A549 (cell line): Measurements from ENCODE around the gene SV2C. TPM values are rescaled to one million over a fixed set of nuclear protein-coding genes. Genes with fewer than 3 reads are reported as not detected.

ENCODE experiments used
- ATAC-seq, 2 experiments: fragments of 200-7000 bp in 1 of 2; fragments of >200 bp in 1 of 2; cut with Nextera tagmentation in 1 of 2; cut with Tn5 transposase in 1 of 2; 3 replicates each; pipeline versions ENCODE4 v1.8.0 to v1.9.1; 2018 to 2020; ENCODE audit warnings: mild to moderate bottlenecking in 1 of 2, moderate library complexity in 1 of 2
- CTCF ChIA-PET: fragments of 300-600 bp; sonication (Branson Sonifier 250); formaldehyde crosslinking; extraction: SDS; loops from one replicate; lab custom pipeline; 2021; ENCODE audit warnings: antibody characterized with exemption, inconsistent platforms; lab: Yijun Ruan, JAX
- POLR2A ChIA-PET: fragments of 350-600 bp; formaldehyde crosslinking; extraction: SDS; loops from one replicate; lab custom pipeline; 2021; ENCODE audit warnings: antibody characterized with exemption, inconsistent platforms; lab: Yijun Ruan, JAX
- DNase-seq, 2 experiments: peaks; one replicate each; pipeline versions ENCODE4 v3.0.0 to v3.0.0-alpha.2; 2011 to 2016; ENCODE audit warnings: low read depth in 1 of 2, low spot score in 1 of 2
- FAIRE-seq: peaks from 2 replicates; lab custom pipeline; 2011; peaks lifted over from hg19 to GRCh38; lab: Jason Lieb, UNC
- H3K27ac ChIP-seq, 2 experiments: fragments of >200 bp; sonication (Bioruptor Twin); formaldehyde crosslinking; 3 replicates each; pipeline ENCODE4 v1.5.1; 2016 to 2017
- H3K4me1 ChIP-seq: fragments of >200 bp; sonication (Bioruptor Twin); formaldehyde crosslinking; 3 replicates; pipeline ENCODE4 v1.6.1; 2016
- H3K4me2 ChIP-seq: fragments of >200 bp; sonication (Bioruptor Twin); formaldehyde crosslinking; 3 replicates; pipeline ENCODE4 v1.6.1; 2016
- H3K4me3 ChIP-seq: fragments of >200 bp; sonication (Bioruptor Twin); formaldehyde crosslinking; 3 replicates; pipeline ENCODE4 v1.5.1; 2016
- H3K9me3 ChIP-seq: fragments of >200 bp; sonication (Bioruptor Twin); formaldehyde crosslinking; 3 replicates; pipeline ENCODE4 v1.6.1; 2016
- BHLHE40 ChIP-seq: IDR thresholded peaks from 2 replicates; pipeline ENCODE4 v1.6.1; 2012; ENCODE audit warnings: low read depth, low read length, inconsistent platforms
- CBX8 ChIP-seq: fragments of 200-600 bp; sonication (generic); IDR thresholded peaks from 2 replicates; pipeline ENCODE4 v1.6.1; 2016
- CEBPB ChIP-seq, 2 experiments: fragments of >200 bp in 1 of 2; sonication (Bioruptor Twin) in 1 of 2; formaldehyde crosslinking in 1 of 2; IDR thresholded peaks; 2 replicates each; pipeline ENCODE4 v1.6.1; 2012 to 2016
- CHD4 ChIP-seq: fragments of 200-600 bp; sonication (generic); IDR thresholded peaks from 2 replicates; pipeline ENCODE4 v1.6.1; 2016; ENCODE audit warnings: antibody characterized with exemption, mild to moderate bottlenecking, borderline replicate concordance
- EHF ChIP-seq: fragments of 250-450 bp; sonication (Bioruptor Pico); IDR thresholded peaks from 2 replicates; pipeline ENCODE4 v1.5.0; 2020; ENCODE audit warnings: mild to moderate bottlenecking
- EP300 ChIP-seq, 2 experiments: fragments of >200 bp; sonication (Bioruptor Twin); formaldehyde crosslinking; IDR thresholded peaks; 2 replicates in 1 of 2; 3 replicates in 1 of 2; pipeline ENCODE4 v1.6.1; 2016 to 2017
- ESRRA ChIP-seq: fragments of 150-350 bp; IDR thresholded peaks from 2 replicates; pipeline ENCODE4 v1.6.1; 2014; ENCODE audit warnings: mild to moderate bottlenecking, low read length, borderline replicate concordance
- FOXS1 ChIP-seq: fragments of 250-450 bp; sonication (Bioruptor Pico); IDR thresholded peaks from 2 replicates; pipeline ENCODE4 v1.5.0; 2020; ENCODE audit warnings: mild to moderate bottlenecking, moderate library complexity
- GATA3 ChIP-seq: IDR thresholded peaks from 2 replicates; pipeline ENCODE4 v1.6.1; 2012; ENCODE audit warnings: borderline replicate concordance
- HES2 ChIP-seq: fragments of >200 bp; sonication (Bioruptor Twin); formaldehyde crosslinking; IDR thresholded peaks from 2 replicates; pipeline ENCODE4 v1.6.1; 2016
- HMGXB4 ChIP-seq: fragments of 250-450 bp; sonication (Bioruptor Pico); IDR thresholded peaks from 2 replicates; pipeline ENCODE4 v1.5.0; 2021; ENCODE audit warnings: mild to moderate bottlenecking, moderate library complexity, borderline replicate concordance
- HOXB5 ChIP-seq: fragments of 250-450 bp; sonication (Bioruptor Pico); IDR thresholded peaks from 2 replicates; pipeline ENCODE4 v1.5.0; 2020; ENCODE audit warnings: mild to moderate bottlenecking, moderate library complexity
- MAFK ChIP-seq: fragments of 450-650 bp; IDR thresholded peaks from 2 replicates; pipeline ENCODE4 v1.6.1; 2014; ENCODE audit not compliant: partially characterized antibody
- MAX ChIP-seq: IDR thresholded peaks from 2 replicates; pipeline ENCODE4 v1.6.1; 2012
- MYC ChIP-seq: IDR thresholded peaks from 2 replicates; pipeline ENCODE4 v1.6.1; 2012; ENCODE audit warnings: mild to moderate bottlenecking, inconsistent platforms, low read length, improper control_type of control experiment, borderline replicate concordance
- POLR2AphosphoS2 ChIP-seq: conservative IDR thresholded peaks from 2 replicates; pipeline ENCODE4 v1.6.1; 2012; ENCODE audit warnings: low read length, improper control_type of control experiment, inconsistent platforms
- RAD21 ChIP-seq, 2 experiments: fragments of >200 bp in 1 of 2; sonication (Bioruptor Twin) in 1 of 2; formaldehyde crosslinking in 1 of 2; IDR thresholded peaks in 1 of 2; conservative IDR thresholded peaks in 1 of 2; 2 replicates in 1 of 2; 3 replicates in 1 of 2; pipeline ENCODE4 v1.6.1; 2012 to 2018; ENCODE audit warnings: inconsistent platforms in 1 of 2
- RARB ChIP-seq: fragments of 250-450 bp; sonication (Bioruptor Pico); IDR thresholded peaks from 2 replicates; pipeline ENCODE4 v1.8.0; 2021; ENCODE audit warnings: mild to moderate bottlenecking, moderate library complexity
- RFX5 ChIP-seq: fragments of 450-650 bp; IDR thresholded peaks from 2 replicates; pipeline ENCODE4 v1.7.1; 2014; ENCODE audit warnings: antibody characterized with exemption, mild to moderate bottlenecking, moderate library complexity
- RNF2 ChIP-seq: fragments of 200-600 bp; sonication (generic); IDR thresholded peaks from 2 replicates; pipeline ENCODE4 v1.6.1; 2016; ENCODE audit warnings: low read depth, mild to moderate bottlenecking, antibody characterized with exemption, moderate library complexity, borderline replicate concordance
- TFCP2L1 ChIP-seq: fragments of 250-450 bp; sonication (Bioruptor Pico); IDR thresholded peaks from 2 replicates; pipeline ENCODE4 v1.5.0; 2021; ENCODE audit warnings: mild to moderate bottlenecking
- TP53 ChIP-seq: fragments of 250-450 bp; sonication (Bioruptor Pico); IDR thresholded peaks from 2 replicates; pipeline ENCODE4 v1.5.0; 2021; ENCODE audit warnings: mild to moderate bottlenecking, moderate library complexity
- ZFP36 ChIP-seq: fragments of 450-650 bp; IDR thresholded peaks from 2 replicates; pipeline ENCODE4 v1.6.1; 2014; ENCODE audit warnings: borderline replicate concordance; ENCODE audit not compliant: partially characterized antibody
- ZNF302 ChIP-seq: fragments of 250-450 bp; sonication (Bioruptor Pico); IDR thresholded peaks from 2 replicates; pipeline ENCODE4 v1.9.0; 2021; ENCODE audit warnings: inconsistent platforms, mild to moderate bottlenecking, moderate library complexity
- ZSCAN20 ChIP-seq: fragments of 250-450 bp; sonication (Bioruptor Pico); IDR thresholded peaks from 2 replicates; pipeline ENCODE4 v1.8.0; 2022; ENCODE audit warnings: mild to moderate bottlenecking, moderate library complexity
- WGBS: methylation state at CpG from one replicate; pipeline ENCODE4 v1.1.6; 2017; ENCODE audit errors: missing lambda C conversion rate; 5-methylcytosine and 5-hydroxymethylcytosine counted together
- polyA plus RNA-seq, 4 experiments: library from polyadenylated mRNA; depleted of rRNA in 3 of 4; stranded (reverse); fragments of >200 nt; fragmentation: RNase III in 1 of 4; extraction: RNeasy Plus Mini Kit Qiagen cat#74134 plus additional on column Dnase treatment in 1 of 4; gene quantifications; 2 replicates in 3 of 4; 3 replicates in 1 of 4; pipeline ENCODE4 v1.2.3, GENCODE V29; 2011 to 2017
- TF ChIP-seq, protein P1 (sequence below): fragments of 450-650 bp; IDR thresholded peaks from 2 replicates; pipeline ENCODE4 v1.6.1; 2014; ENCODE audit warnings: antibody characterized with exemption

The SV2C gene
- polyA plus RNA-seq, 2 of the 4 experiments (the other 2 are of a cell fraction) = not detected

DNA sequence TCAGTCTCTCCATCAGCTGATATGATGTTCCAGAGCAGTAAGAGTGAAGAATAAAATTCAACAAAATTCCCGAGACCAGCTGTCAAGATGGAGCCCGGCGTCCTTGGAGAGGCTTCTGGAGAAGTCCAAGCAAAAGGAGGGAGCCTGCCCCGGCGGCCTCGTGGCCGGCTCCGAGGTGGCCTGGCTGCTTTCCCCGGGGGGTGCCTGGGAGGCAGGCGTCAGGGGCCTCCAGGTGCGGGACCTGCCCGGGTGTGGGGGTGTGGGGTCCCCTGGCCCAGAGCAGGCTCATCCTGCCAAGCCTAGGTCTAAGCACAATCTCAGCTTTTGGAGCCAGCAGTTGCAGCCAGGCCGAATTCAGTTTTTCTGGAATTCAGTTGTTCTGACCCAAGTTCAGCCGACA, 197.3 kb downstream of the SV2C start (continued):
- TF ChIP-seq HMGXB4 = no peak
- TF ChIP-seq MAX = no peak
- TF ChIP-seq HES2 = no peak

DNA sequence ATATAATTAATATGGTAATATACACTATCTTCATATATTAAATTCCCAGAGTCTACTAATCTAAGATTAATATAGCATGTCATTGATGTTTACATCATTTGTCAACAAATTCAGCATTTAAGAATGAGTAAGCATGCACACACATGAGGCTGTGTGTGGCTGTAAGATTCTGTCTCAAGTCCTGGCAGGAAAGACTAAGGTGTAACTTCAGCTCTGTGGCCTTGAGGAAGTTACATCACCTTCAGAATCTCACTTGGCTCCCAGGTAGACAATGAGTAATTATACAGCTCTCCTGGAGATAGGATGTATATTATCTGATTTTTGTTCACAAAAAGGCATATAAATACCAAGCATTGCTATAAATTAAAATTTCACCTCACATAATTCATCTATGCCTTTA, 200.5 kb downstream of the SV2C start:
- ChIA-PET POLR2A (no interaction called here), CTCF (interaction anchor here (1.0 kb wide), 1 partner anchor 109 kb away, joined by 3 read pairs; no protein-coding TSS in a partner anchor)
- Histone ChIP-seq H3K4me2 (no peak overlapping the region), H3K27ac (no peak overlapping the region), H3K4me1 (no peaks in the 10 kb centered on the region), H3K9me3 (no peaks in the 10 kb centered on the region), H3K4me3 (no peak overlapping the region)
- no peak for TF ChIP-seq TP53 (CRISPR knock-in tag)
- no peak for TF ChIP-seq GATA3
- no peak for TF ChIP-seq RAD21 (conservative IDR thresholded peaks at IDR 0.05 in 1 of 2, IDR thresholded peaks at IDR 0.05 in 1 of 2)
- TF ChIP-seq MYC = no peak
- TF ChIP-seq ZFP36 = no peak
- no peak for TF ChIP-seq ZNF302 (CRISPR knock-in tag)
- no peak for TF ChIP-seq EP300 (IDR thresholded peaks at IDR 0.05)
- TF ChIP-seq EHF (CRISPR knock-in tag) = no peak
- TF ChIP-seq POLR2AphosphoS2 = no peak
- no peak for TF ChIP-seq FOXS1 (CRISPR knock-in tag)
- no peak for TF ChIP-seq CHD4
- TF ChIP-seq ZSCAN20 = no peak
- no peak for TF ChIP-seq CEBPB (IDR thresholded peaks at IDR 0.05)
- TF ChIP-seq TFCP2L1 (CRISPR knock-in tag) = no peak
- no peak for TF ChIP-seq BHLHE40
- TF ChIP-seq, protein P1, sequence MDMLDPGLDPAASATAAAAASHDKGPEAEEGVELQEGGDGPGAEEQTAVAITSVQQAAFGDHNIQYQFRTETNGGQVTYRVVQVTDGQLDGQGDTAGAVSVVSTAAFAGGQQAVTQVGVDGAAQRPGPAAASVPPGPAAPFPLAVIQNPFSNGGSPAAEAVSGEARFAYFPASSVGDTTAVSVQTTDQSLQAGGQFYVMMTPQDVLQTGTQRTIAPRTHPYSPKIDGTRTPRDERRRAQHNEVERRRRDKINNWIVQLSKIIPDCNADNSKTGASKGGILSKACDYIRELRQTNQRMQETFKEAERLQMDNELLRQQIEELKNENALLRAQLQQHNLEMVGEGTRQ = no peak
- TF ChIP-seq RARB = no peak
- TF ChIP-seq HOXB5 = no peak
- no peak for TF ChIP-seq RFX5
- TF ChIP-seq MAFK = no peak
- no peak for FAIRE-seq
- DNase-seq = no peak
- ATAC-seq = no peak

DNA sequence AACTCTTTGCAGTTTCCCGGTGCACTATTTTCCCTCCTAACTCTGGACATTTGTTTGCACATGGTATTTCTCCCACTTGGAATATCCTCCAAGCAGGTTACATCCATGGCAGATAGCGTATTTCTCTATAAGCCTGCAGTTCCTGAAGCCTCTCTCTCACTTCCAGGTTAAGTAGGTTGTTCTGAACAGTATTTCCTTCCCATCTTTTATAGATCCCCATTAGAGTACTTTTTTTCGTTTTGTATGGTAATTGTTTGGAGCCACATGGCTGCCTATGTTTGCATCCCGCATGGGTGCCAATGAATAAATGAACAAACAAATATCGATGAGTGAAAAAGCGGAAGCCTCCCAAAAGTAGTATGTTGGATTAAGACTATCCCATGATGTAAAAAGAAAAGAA, 206.5 kb downstream of the SV2C start:
- ChIA-PET POLR2A (no interaction called here), CTCF (no interaction called here)
- 65% methylated on average over 6 of the region's 6 CpGs for WGBS
- DNase-seq (no peak), FAIRE-seq (no peak), ATAC-seq (no peak)
- Histone ChIP-seq H3K9me3 (no peaks in the 10 kb centered on the region), H3K4me1 (no peaks in the 10 kb centered on the region), H3K4me2 (no peak overlapping the region), H3K4me3 (no peak overlapping the region), H3K27ac (no peak overlapping the region)
- TF ChIP-seq CBX8 (peak; percentile 87; the same call in 1 of the 2 replicates), RNF2 (peak; percentile 86; the same call in 1 of the 2 replicates), ESRRA (no peak)
